H9 (cell line): ENCODE data around the gene JSRP1. TPM values are rescaled to one million over a fixed set of nuclear protein-coding genes. Genes with fewer than 3 reads are reported as not detected.

Source experiments
- DNase-seq: peaks from one replicate; pipeline ENCODE4 v3.0.0-alpha.2; 2017
- H2AFZ ChIP-seq: one replicate; pipeline ENCODE4 v1.6.1; 2013; ENCODE audit warnings: mild to moderate bottlenecking, low read length, control low read depth, moderate library complexity
- H2AK5ac ChIP-seq: 2 replicates; pipeline ENCODE4 v1.6.1; 2013; ENCODE audit warnings: low read length, control low read depth, mixed read lengths; ENCODE audit not compliant: insufficient read length
- H2BK120ac ChIP-seq: one replicate; pipeline ENCODE4 v1.6.1; 2013; ENCODE audit warnings: low read depth, mild to moderate bottlenecking, low read length, control low read depth, inconsistent platforms; ENCODE audit not compliant: poor library complexity, severe bottlenecking
- H2BK12ac ChIP-seq: 2 replicates; pipeline ENCODE4 v1.6.1; 2013; ENCODE audit warnings: low read length, control low read depth, mixed read lengths, low read depth; ENCODE audit not compliant: insufficient read length
- H2BK15ac ChIP-seq: 2 replicates; pipeline ENCODE4 v1.6.1; 2013; ENCODE audit warnings: low read depth, low read length, control low read depth
- H2BK20ac ChIP-seq: one replicate; pipeline ENCODE4 v1.6.1; 2013; ENCODE audit warnings: low read depth, mild to moderate bottlenecking, low read length, control low read depth, inconsistent platforms; ENCODE audit not compliant: poor library complexity, severe bottlenecking
- H2BK5ac ChIP-seq: 2 replicates; pipeline ENCODE4 v1.6.1; 2013; ENCODE audit warnings: low read length, control low read depth, mixed read lengths; ENCODE audit not compliant: insufficient read length
- H3K14ac ChIP-seq: 2 replicates; pipeline ENCODE4 v1.6.1; 2013; ENCODE audit warnings: low read length, control low read depth; ENCODE audit not compliant: insufficient read depth
- H3K18ac ChIP-seq: 2 replicates; pipeline ENCODE4 v1.6.1; 2013; ENCODE audit warnings: low read depth, mild to moderate bottlenecking, mixed read lengths, low read length, control low read depth; ENCODE audit not compliant: insufficient read length
- H3K23ac ChIP-seq: 2 replicates; pipeline ENCODE4 v1.6.1; 2013; ENCODE audit warnings: low read length, control low read depth, mixed read lengths, low read depth; ENCODE audit not compliant: insufficient read length
- H3K23me2 ChIP-seq: 2 replicates; pipeline ENCODE4 v1.6.1; 2013; ENCODE audit warnings: low read depth, mild to moderate bottlenecking, mixed read lengths, low read length, control low read depth; ENCODE audit not compliant: insufficient read length, poor library complexity, severe bottlenecking
- H3K27ac ChIP-seq: 2 replicates; pipeline ENCODE4 v1.5.1; 2013; ENCODE audit warnings: low read length, control low read depth, mixed read lengths, low read depth; ENCODE audit not compliant: insufficient read length
- H3K27me3 ChIP-seq: 2 replicates; pipeline ENCODE4 v1.6.1; 2013; ENCODE audit warnings: low read length, control low read depth, inconsistent platforms; ENCODE audit not compliant: insufficient read depth
- H3K4ac ChIP-seq: 2 replicates; pipeline ENCODE4 v1.6.1; 2013; ENCODE audit warnings: low read depth, mild to moderate bottlenecking, control low read depth, inconsistent platforms, low read length, moderate library complexity
- H3K4me1 ChIP-seq: 2 replicates; pipeline ENCODE4 v1.6.1; 2013; ENCODE audit warnings: low read length, control low read depth, inconsistent platforms; ENCODE audit not compliant: insufficient read depth
- H3K4me2 ChIP-seq: 2 replicates; pipeline ENCODE4 v1.6.1; 2013; ENCODE audit warnings: low read length, control low read depth, mixed read lengths; ENCODE audit not compliant: insufficient read length, insufficient read depth
- H3K56ac ChIP-seq: 2 replicates; pipeline ENCODE4 v1.6.1; 2013; ENCODE audit warnings: low read depth, mild to moderate bottlenecking, mixed read lengths, low read length, control low read depth; ENCODE audit not compliant: insufficient read length
- H3K79me1 ChIP-seq: 2 replicates; pipeline ENCODE4 v1.6.1; 2013; ENCODE audit warnings: low read depth, mild to moderate bottlenecking, moderate library complexity, low read length, control low read depth, inconsistent platforms; ENCODE audit not compliant: insufficient read depth, poor library complexity, severe bottlenecking
- H3K79me2 ChIP-seq: 2 replicates; pipeline ENCODE4 v1.6.1; 2013; ENCODE audit warnings: low read length, control low read depth, inconsistent platforms; ENCODE audit not compliant: insufficient read depth
- H3K9ac ChIP-seq: 2 replicates; pipeline ENCODE4 v1.6.1; 2013; ENCODE audit warnings: low read length, control low read depth, mixed read lengths; ENCODE audit not compliant: insufficient read length; ENCODE audit errors: extremely low read depth
- H3K9me3 ChIP-seq: one replicate; pipeline ENCODE4 v1.6.1; 2013; ENCODE audit warnings: low read depth, low read length, inconsistent platforms; ENCODE audit not compliant: control insufficient read depth
- H3T11ph ChIP-seq: one replicate; pipeline ENCODE4 v1.6.1; 2013; ENCODE audit warnings: mild to moderate bottlenecking, low read length, control low read depth, inconsistent platforms
- H4K20me1 ChIP-seq: one replicate; pipeline ENCODE4 v1.6.1; 2013; ENCODE audit not compliant: control insufficient read depth, insufficient read length, insufficient read depth
- H4K5ac ChIP-seq: 2 replicates; pipeline ENCODE4 v1.6.1; 2013; ENCODE audit warnings: low read depth, mild to moderate bottlenecking, mixed read lengths, low read length, control low read depth; ENCODE audit not compliant: insufficient read length
- H4K8ac ChIP-seq: replicated peaks from 2 replicates; pipeline ENCODE4 v1.6.1; 2013; ENCODE audit warnings: low read length, control low read depth, mixed read lengths, low read depth; ENCODE audit not compliant: insufficient read length
- H4K91ac ChIP-seq: 2 replicates; pipeline ENCODE4 v1.6.1; 2013; ENCODE audit warnings: low read depth, mild to moderate bottlenecking, moderate library complexity, mixed read lengths, low read length, control low read depth; ENCODE audit not compliant: insufficient read length
- H3K27ac Mint-ChIP-seq, 3 experiments: 2 replicates in 2 of 3; 3 replicates in 1 of 3; pipeline ENCODE4 v1.8.0; 2020 to 2021; ENCODE audit warnings: mixed read lengths in 3 of 3, mild to moderate bottlenecking in 1 of 3, moderate library complexity in 1 of 3
- H3K27me3 Mint-ChIP-seq: 2 replicates; pipeline ENCODE4 v1.8.0; 2021; ENCODE audit warnings: low read depth, mild to moderate bottlenecking, moderate library complexity, mixed read lengths
- H3K36me3 Mint-ChIP-seq, 3 experiments: 2 replicates in 2 of 3; 3 replicates in 1 of 3; pipeline ENCODE4 v1.8.0; 2020 to 2021; ENCODE audit warnings: low read depth in 3 of 3, mixed read lengths in 3 of 3; ENCODE audit not compliant: insufficient read depth in 1 of 3
- H3K4me1 Mint-ChIP-seq, 2 experiments: 2 replicates each; pipeline ENCODE4 v1.8.0; 2020; ENCODE audit warnings: mixed read lengths in 2 of 2
- H3K4me3 Mint-ChIP-seq, 2 experiments: 2 replicates in 1 of 2; 3 replicates in 1 of 2; pipeline ENCODE4 v1.8.0; 2020 to 2021; ENCODE audit warnings: mild to moderate bottlenecking in 2 of 2, mixed read lengths in 2 of 2, moderate library complexity in 1 of 2
- H3K9me3 Mint-ChIP-seq, 2 experiments: 2 replicates in 1 of 2; 3 replicates in 1 of 2; pipeline ENCODE4 v1.8.0; 2020; ENCODE audit warnings: mild to moderate bottlenecking in 2 of 2, mixed read lengths in 2 of 2, moderate library complexity in 1 of 2
- CTCF ChIP-seq: fragments of 200-600 bp; sonication (generic); conservative IDR thresholded peaks from 3 replicates; pipeline ENCODE4 v1.8.0; 2021; ENCODE audit warnings: antibody characterized with exemption, mild to moderate bottlenecking
- WGBS: extraction: QIAGEN DNeasy Blood & Tissue Kit; methylation state at CpG from one replicate; pipeline ENCODE4 v1.1.7; 2013; ENCODE audit warnings: missing lambda C conversion rate, low lambda C conversion rate, mixed read lengths; ENCODE audit not compliant: insufficient read length; ENCODE audit errors: extremely low coverage; 5-methylcytosine and 5-hydroxymethylcytosine counted together
- total RNA-seq: library from RNA; stranded (reverse); gene quantifications from 2 replicates; pipeline ENCODE4 v1.2.1, GENCODE V29; 2021

The JSRP1 gene
- total RNA-seq, 1 experiment from 2014 or later, result 0.90 TPM

- H4K5ac ChIP-seq, result no peak overlapping the region
- H4K91ac ChIP-seq, result no peak overlapping the region
- peaks cover 35% of the 10 kb centered on the region; the same call in 1 of the 2 replicates for H3K79me2 ChIP-seq
- no peak overlapping the region for H3K23ac ChIP-seq
- no peaks in the 10 kb centered on the region for H3K4me1 ChIP-seq
- no peak overlapping the region for H3K56ac ChIP-seq
- H3K4ac ChIP-seq, result no peak overlapping the region
- H3K18ac ChIP-seq, result no peak overlapping the region
- no peaks in the 10 kb centered on the region; the same call in 1 of the 2 replicates for H3K27me3 Mint-ChIP-seq
- no peak overlapping the region for H2BK120ac ChIP-seq
- no peak overlapping the region for H3K27ac Mint-ChIP-seq
- H2BK12ac ChIP-seq, result no peak overlapping the region
- no peaks in the 10 kb centered on the region for H3K23me2 ChIP-seq
- no peak overlapping the region for H2BK20ac ChIP-seq
- H3K27me3 ChIP-seq, result no peaks in the 10 kb centered on the region
- no peak overlapping the region for H3K14ac ChIP-seq
- no peak overlapping the region for H2BK5ac ChIP-seq
- TF ChIP-seq CTCF, result no peak
- H4K8ac ChIP-seq, result no peak overlapping the region
- H3K9me3 ChIP-seq, result no peaks in the 10 kb centered on the region
- no peaks in the 10 kb centered on the region for H3K9me3 Mint-ChIP-seq
- H3K79me1 ChIP-seq, result peaks cover 13% of the 10 kb centered on the region
- H3K4me3 Mint-ChIP-seq, result no peak overlapping the region
- no peak for DNase-seq
- H3K36me3 Mint-ChIP-seq, result peaks cover 16 to 53% (median 50%) of the 10 kb centered on the region in 3 experiments; a peak in 6 of 7 replicates
- H3K27ac ChIP-seq, result no peak overlapping the region
- no peak overlapping the region for H2AK5ac ChIP-seq
- no peak overlapping the region for H3K4me2 ChIP-seq
- H3T11ph ChIP-seq, result no peak overlapping the region
- peaks cover 20 to 21% of the 10 kb centered on the region in 2 experiments for H3K4me1 Mint-ChIP-seq
- no CpG with 5 or more reads among the region's 12 CpGs for WGBS
- no peak overlapping the region for H2AFZ ChIP-seq
- H3K9ac ChIP-seq, result no peak overlapping the region
- H4K20me1 ChIP-seq, result peaks cover 2% of the 10 kb centered on the region
- H2BK15ac ChIP-seq, result no peak overlapping the region
These were observed 12.1 kb downstream of the JSRP1 start for GRCh38 chr19:2244125-2244411.
